GM12878 (cell line): ENCODE measurements around the gene PTPRD. TPM values are rescaled to one million over a fixed set of nuclear protein-coding genes. Genes with fewer than 3 reads are reported as not detected.

Experiments
- ATAC-seq: fragments of 200-7000 bp; cut with Tn5 transposase; 3 replicates; pipeline ENCODE4 v1.9.1; 2020; ENCODE audit warnings: mild to moderate bottlenecking, moderate library complexity
- BruUV-seq: library from RNA; stranded (reverse); fragments of 400-500 nt; replicated peaks from 2 replicates; lab custom pipeline; 2021; lab: Mats Ljungman, UMichigan
- CTCF ChIA-PET: fragments of 300-600 bp; sonication (Branson Sonifier 250); formaldehyde crosslinking; extraction: SDS; loops from one replicate; lab custom pipeline; 2021; ENCODE audit warnings: inconsistent platforms; lab: Yijun Ruan, JAX
- POLR2A ChIA-PET: fragments of 350-600 bp; formaldehyde crosslinking; extraction: SDS; loops from one replicate; lab custom pipeline; 2021; ENCODE audit warnings: inconsistent platforms; lab: Charles Lee
- RAD21 ChIA-PET: fragments of 300-600 bp; sonication (Branson Sonifier 250); formaldehyde crosslinking; loops from one replicate; lab custom pipeline; 2023; ENCODE audit warnings: antibody characterized with exemption; ENCODE audit not compliant: unreplicated experiment; lab: Charles Lee
- SMC1A ChIA-PET: fragments of 300-600 bp; sonication (Branson Sonifier 250); formaldehyde crosslinking; loops from one replicate; lab custom pipeline; 2023; ENCODE audit not compliant: unreplicated experiment, uncharacterized antibody; lab: Charles Lee
- DNase-seq: peaks from one replicate; pipeline ENCODE4 v3.0.0-alpha.2; 2011; ENCODE audit warnings: low read depth, low spot score
- FAIRE-seq: peaks from 3 replicates; lab custom pipeline; 2011; peaks lifted over from hg19 to GRCh38; lab: Jason Lieb, UNC
- H2AFZ ChIP-seq: 2 replicates; pipeline ENCODE4 v1.6.0; 2011; ENCODE audit warnings: low read depth, low read length, control low read depth; ENCODE audit not compliant: control insufficient read depth
- H3K27ac ChIP-seq: 2 replicates; pipeline ENCODE4 v1.5.1; 2011; ENCODE audit warnings: control low read depth; ENCODE audit not compliant: control insufficient read depth, insufficient read depth
- H3K27me3 ChIP-seq, 2 experiments: replicated peaks in 1 of 2; 2 replicates each; pipeline versions ENCODE4 v1.6.0 to v1.6.1; 2011; ENCODE audit warnings: low read length in 1 of 2; ENCODE audit not compliant: control insufficient read depth in 2 of 2, insufficient read depth in 2 of 2
- H3K36me3 ChIP-seq, 2 experiments: 2 replicates each; pipeline ENCODE4 v1.5.1; 2011; ENCODE audit warnings: low read length in 1 of 2; ENCODE audit not compliant: control insufficient read depth in 2 of 2, insufficient read depth in 2 of 2
- H3K4me1 ChIP-seq: 2 replicates; pipeline ENCODE4 v1.6.1; 2011; ENCODE audit warnings: mild to moderate bottlenecking, low read length, moderate library complexity, mixed read lengths; ENCODE audit not compliant: control insufficient read depth, insufficient read depth
- H3K4me2 ChIP-seq: 2 replicates; pipeline ENCODE4 v1.6.0; 2011; ENCODE audit warnings: control low read depth; ENCODE audit not compliant: control insufficient read depth, insufficient read depth
- H3K4me3 ChIP-seq: fragments of 200-600 bp; sonication (generic); 2 replicates; pipeline ENCODE4 v1.5.1; 2016
- H3K79me2 ChIP-seq: 2 replicates; pipeline ENCODE4 v1.6.0; 2011; ENCODE audit warnings: low read length; ENCODE audit not compliant: control insufficient read depth, insufficient read depth
- H3K9ac ChIP-seq: 2 replicates; pipeline ENCODE4 v1.8.0; 2011; ENCODE audit warnings: low read length, control low read depth, mixed read lengths; ENCODE audit not compliant: control insufficient read depth, insufficient read depth
- H3K9me3 ChIP-seq: replicated peaks from 3 replicates; pipeline ENCODE4 v1.5.1; 2011; ENCODE audit warnings: mild to moderate bottlenecking, low read length; ENCODE audit not compliant: control insufficient read depth, insufficient read depth
- H4K20me1 ChIP-seq: 2 replicates; pipeline ENCODE4 v1.6.0; 2011; ENCODE audit not compliant: control insufficient read depth, insufficient read depth
- CBX5 ChIP-seq: sonication (generic); IDR thresholded peaks from 2 replicates; pipeline ENCODE4 v1.6.1; 2016; ENCODE audit warnings: low read depth, moderate library complexity, mild to moderate bottlenecking, inconsistent platforms
- CEBPB ChIP-seq, 2 experiments: fragments of 150-350 bp in 1 of 2; IDR thresholded peaks; 2 replicates each; pipeline ENCODE4 v1.6.1; 2012 to 2014; ENCODE audit warnings: low read depth in 2 of 2, low read length in 2 of 2, borderline replicate concordance in 1 of 2, inconsistent platforms in 1 of 2
- ESRRA ChIP-seq: IDR thresholded peaks from 2 replicates; pipeline ENCODE4 v1.6.1; 2012; ENCODE audit warnings: mild to moderate bottlenecking, low read length, improper control_type of control experiment
- EZH2 ChIP-seq: IDR thresholded peaks from 2 replicates; pipeline ENCODE4 v1.6.1; 2012; ENCODE audit warnings: low read depth, mild to moderate bottlenecking, control low read depth, inconsistent platforms, low read length, borderline replicate concordance; ENCODE audit not compliant: control insufficient read depth
- HCFC1 ChIP-seq: fragments of 150-350 bp; IDR thresholded peaks from 2 replicates; pipeline ENCODE4 v1.6.1; 2014; ENCODE audit warnings: low read length
- KAT2A ChIP-seq: conservative IDR thresholded peaks from 2 replicates; pipeline ENCODE4 v1.6.1; 2011; ENCODE audit warnings: low read depth, low read length; ENCODE audit not compliant: control insufficient read depth
- MYB ChIP-seq: fragments of 150-350 bp; IDR thresholded peaks from 2 replicates; pipeline ENCODE4 v1.6.1; 2014; ENCODE audit warnings: mild to moderate bottlenecking, low read depth, low read length, borderline replicate concordance
- SIX5 ChIP-seq: IDR thresholded peaks from 2 replicates; pipeline ENCODE4 v1.6.1; 2011; ENCODE audit warnings: mild to moderate bottlenecking, low read depth, low read length, moderate library complexity; ENCODE audit not compliant: severe bottlenecking
- YY1 ChIP-seq: IDR thresholded peaks from 2 replicates; pipeline ENCODE4 v1.6.1; 2011; ENCODE audit warnings: low read depth, mild to moderate bottlenecking, low read length
- ZNF622 ChIP-seq: fragments of 450-650 bp; IDR thresholded peaks from 2 replicates; pipeline ENCODE4 v1.6.1; 2017; ENCODE audit warnings: mild to moderate bottlenecking, inconsistent platforms
- WGBS: methylation state at CpG from one replicate; pipeline ENCODE4 v1.1.6; 2016; ENCODE audit warnings: low lambda C conversion rate; ENCODE audit not compliant: insufficient replicate concordance, insufficient coverage; ENCODE audit errors: missing lambda C conversion rate; 5-methylcytosine and 5-hydroxymethylcytosine counted together
- in situ Hi-C: fragments of 300-500 bp; cut with MboI; formaldehyde crosslinking; loops from 9 replicates; pipeline ENCODE4 v1.14.3; 2018; ENCODE audit warnings: mixed read lengths
- intact Hi-C: fragments of 100-400 bp; cut with micrococcal nuclease; formaldehyde crosslinking; loops from one replicate; pipeline ENCODE4 v1.14.2; 2022; ENCODE audit not compliant: unreplicated experiment
- polyA plus RNA-seq, 11 experiments: library from polyadenylated mRNA; depleted of rRNA in 4 of 11; unstranded in 6 of 11; stranded (reverse) in 5 of 11; fragments of >200 nt; fragmentation: Nextera tagmentation in 4 of 11; fragmentation: Illumina TruSeq in 1 of 11; extraction: Ambion mirVana in 4 of 11; extraction: Trizol in 1 of 11; gene quantifications; 1 replicate in 1 of 11; 2 replicates in 10 of 11; pipeline versions ENCODE4 v1.2.1 to v1.2.3, GENCODE V29; 2011 to 2016; ENCODE audit warnings: inconsistent platforms in 2 of 11, missing spikeins in 2 of 11, low read depth in 1 of 11
- total RNA-seq, 4 experiments: library from RNA; depleted of rRNA in 3 of 4; stranded (reverse); fragments of >200 nt in 3 of 4; fragmentation: Illumina TruSeq in 1 of 4; extraction: Trizol in 1 of 4; gene quantifications; 2 replicates each; pipeline versions ENCODE4 v1.2.1 to v1.2.3, GENCODE V29; 2013 to 2021
- TF ChIP-seq, protein P1 (sequence below), 3 experiments: IDR thresholded peaks in 2 of 3; conservative IDR thresholded peaks in 1 of 3; 2 replicates each; pipeline ENCODE4 v1.5.1; 2011; ENCODE audit warnings: low read depth in 3 of 3, low read length in 3 of 3, mild to moderate bottlenecking in 3 of 3, control low read depth in 2 of 3, moderate library complexity in 2 of 3, inconsistent platforms in 1 of 3, mixed read lengths in 1 of 3; ENCODE audit not compliant: control insufficient read depth in 2 of 3, insufficient read depth in 1 of 3; ENCODE audit errors: extremely low read depth in 1 of 3
- TF ChIP-seq, protein P2 (sequence below): IDR thresholded peaks from 2 replicates; pipeline ENCODE4 v1.6.1; 2012; ENCODE audit warnings: mild to moderate bottlenecking, low read depth, low read length
- TF ChIP-seq, protein P3 (sequence below): fragments of 450-650 bp; IDR thresholded peaks from 2 replicates; pipeline ENCODE4 v1.6.1; 2017; ENCODE audit warnings: mild to moderate bottlenecking, moderate library complexity

The PTPRD gene
- total and polyA plus RNA-seq, 10 of the 15 experiments (the other 5 are each of a cell fraction or from before 2014, with no cell fraction given), result under 0.01 to 0.05 (median 0.01) TPM; not detected in 7

DNA sequence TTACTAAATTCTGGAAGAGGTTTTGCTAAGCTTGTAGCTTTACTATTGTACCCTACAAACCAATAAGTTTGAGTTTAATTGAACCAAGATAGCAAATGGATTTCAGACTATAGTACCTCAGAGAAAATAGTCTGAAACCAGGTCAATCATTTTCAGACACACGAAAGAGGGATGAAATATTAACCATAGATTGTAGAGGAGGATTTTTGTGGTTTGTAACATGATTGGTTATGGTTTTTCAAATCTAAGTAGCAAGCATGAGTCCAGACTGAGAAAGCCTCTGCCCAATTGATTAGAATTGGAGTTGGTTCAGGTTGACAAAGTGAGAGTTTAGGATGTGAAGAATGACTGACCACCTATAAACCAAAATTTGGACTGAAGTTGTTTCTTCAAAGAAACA, 2250.6 kb downstream of the PTPRD start:
- Histone ChIP-seq H3K4me3 (no peak overlapping the region), H2AFZ (no peak overlapping the region), H3K27ac (no peak overlapping the region), H3K4me1 (no peaks in the 10 kb centered on the region), H3K9ac (no peak overlapping the region), H3K9me3 (no peaks in the 10 kb centered on the region), H3K79me2 (no peaks in the 10 kb centered on the region), H3K4me2 (no peak overlapping the region), H4K20me1 (no peaks in the 10 kb centered on the region), H3K36me3 (no peaks in the 10 kb centered on the region), H3K27me3 (no peaks in the 10 kb centered on the region)
- BruUV-seq, result no TSS peak
- WGBS, result 0% methylated on average over 1 of the region's 1 CpG
- RAD21 ChIA-PET, result no interaction called here
- DNase-seq (no peak), ATAC-seq (no peak), FAIRE-seq (no peak)
- intact Hi-C loops (no loop called here), in situ Hi-C loops (no loop called here)
- SMC1A ChIA-PET, result interaction anchor here (0.5 kb wide), 1 partner anchor 251 kb away, joined by 3 read pairs; no protein-coding TSS in a partner anchor
- TF ChIP-seq EZH2 (no peak), ZNF622 (no peak), HCFC1 (no peak), ESRRA (no peak), CEBPB (IDR thresholded peaks at IDR 0.05; ENCODE audit: borderline replicate concordance in 1 of 2, low read depth in 2 of 2, low read length in 2 of 2) (no peak), KAT2A (no peak), CBX5 (no peak), SIX5 (no peak), MYB (no peak), YY1 (no peak)
- TF ChIP-seq, protein P1, sequence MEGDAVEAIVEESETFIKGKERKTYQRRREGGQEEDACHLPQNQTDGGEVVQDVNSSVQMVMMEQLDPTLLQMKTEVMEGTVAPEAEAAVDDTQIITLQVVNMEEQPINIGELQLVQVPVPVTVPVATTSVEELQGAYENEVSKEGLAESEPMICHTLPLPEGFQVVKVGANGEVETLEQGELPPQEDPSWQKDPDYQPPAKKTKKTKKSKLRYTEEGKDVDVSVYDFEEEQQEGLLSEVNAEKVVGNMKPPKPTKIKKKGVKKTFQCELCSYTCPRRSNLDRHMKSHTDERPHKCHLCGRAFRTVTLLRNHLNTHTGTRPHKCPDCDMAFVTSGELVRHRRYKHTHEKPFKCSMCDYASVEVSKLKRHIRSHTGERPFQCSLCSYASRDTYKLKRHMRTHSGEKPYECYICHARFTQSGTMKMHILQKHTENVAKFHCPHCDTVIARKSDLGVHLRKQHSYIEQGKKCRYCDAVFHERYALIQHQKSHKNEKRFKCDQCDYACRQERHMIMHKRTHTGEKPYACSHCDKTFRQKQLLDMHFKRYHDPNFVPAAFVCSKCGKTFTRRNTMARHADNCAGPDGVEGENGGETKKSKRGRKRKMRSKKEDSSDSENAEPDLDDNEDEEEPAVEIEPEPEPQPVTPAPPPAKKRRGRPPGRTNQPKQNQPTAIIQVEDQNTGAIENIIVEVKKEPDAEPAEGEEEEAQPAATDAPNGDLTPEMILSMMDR (IDR thresholded peaks at IDR 0.05 in 2 of 3, conservative IDR thresholded peaks at IDR 0.05 in 1 of 3; ENCODE audit: control insufficient read depth in 2 of 3, extremely low read depth in 1 of 3, insufficient read depth in 1 of 3, low read depth in 3 of 3, low read length in 3 of 3), result no peak
- TF ChIP-seq, protein P2, sequence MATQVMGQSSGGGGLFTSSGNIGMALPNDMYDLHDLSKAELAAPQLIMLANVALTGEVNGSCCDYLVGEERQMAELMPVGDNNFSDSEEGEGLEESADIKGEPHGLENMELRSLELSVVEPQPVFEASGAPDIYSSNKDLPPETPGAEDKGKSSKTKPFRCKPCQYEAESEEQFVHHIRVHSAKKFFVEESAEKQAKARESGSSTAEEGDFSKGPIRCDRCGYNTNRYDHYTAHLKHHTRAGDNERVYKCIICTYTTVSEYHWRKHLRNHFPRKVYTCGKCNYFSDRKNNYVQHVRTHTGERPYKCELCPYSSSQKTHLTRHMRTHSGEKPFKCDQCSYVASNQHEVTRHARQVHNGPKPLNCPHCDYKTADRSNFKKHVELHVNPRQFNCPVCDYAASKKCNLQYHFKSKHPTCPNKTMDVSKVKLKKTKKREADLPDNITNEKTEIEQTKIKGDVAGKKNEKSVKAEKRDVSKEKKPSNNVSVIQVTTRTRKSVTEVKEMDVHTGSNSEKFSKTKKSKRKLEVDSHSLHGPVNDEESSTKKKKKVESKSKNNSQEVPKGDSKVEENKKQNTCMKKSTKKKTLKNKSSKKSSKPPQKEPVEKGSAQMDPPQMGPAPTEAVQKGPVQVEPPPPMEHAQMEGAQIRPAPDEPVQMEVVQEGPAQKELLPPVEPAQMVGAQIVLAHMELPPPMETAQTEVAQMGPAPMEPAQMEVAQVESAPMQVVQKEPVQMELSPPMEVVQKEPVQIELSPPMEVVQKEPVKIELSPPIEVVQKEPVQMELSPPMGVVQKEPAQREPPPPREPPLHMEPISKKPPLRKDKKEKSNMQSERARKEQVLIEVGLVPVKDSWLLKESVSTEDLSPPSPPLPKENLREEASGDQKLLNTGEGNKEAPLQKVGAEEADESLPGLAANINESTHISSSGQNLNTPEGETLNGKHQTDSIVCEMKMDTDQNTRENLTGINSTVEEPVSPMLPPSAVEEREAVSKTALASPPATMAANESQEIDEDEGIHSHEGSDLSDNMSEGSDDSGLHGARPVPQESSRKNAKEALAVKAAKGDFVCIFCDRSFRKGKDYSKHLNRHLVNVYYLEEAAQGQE, result no peak
- TF ChIP-seq, protein P3, sequence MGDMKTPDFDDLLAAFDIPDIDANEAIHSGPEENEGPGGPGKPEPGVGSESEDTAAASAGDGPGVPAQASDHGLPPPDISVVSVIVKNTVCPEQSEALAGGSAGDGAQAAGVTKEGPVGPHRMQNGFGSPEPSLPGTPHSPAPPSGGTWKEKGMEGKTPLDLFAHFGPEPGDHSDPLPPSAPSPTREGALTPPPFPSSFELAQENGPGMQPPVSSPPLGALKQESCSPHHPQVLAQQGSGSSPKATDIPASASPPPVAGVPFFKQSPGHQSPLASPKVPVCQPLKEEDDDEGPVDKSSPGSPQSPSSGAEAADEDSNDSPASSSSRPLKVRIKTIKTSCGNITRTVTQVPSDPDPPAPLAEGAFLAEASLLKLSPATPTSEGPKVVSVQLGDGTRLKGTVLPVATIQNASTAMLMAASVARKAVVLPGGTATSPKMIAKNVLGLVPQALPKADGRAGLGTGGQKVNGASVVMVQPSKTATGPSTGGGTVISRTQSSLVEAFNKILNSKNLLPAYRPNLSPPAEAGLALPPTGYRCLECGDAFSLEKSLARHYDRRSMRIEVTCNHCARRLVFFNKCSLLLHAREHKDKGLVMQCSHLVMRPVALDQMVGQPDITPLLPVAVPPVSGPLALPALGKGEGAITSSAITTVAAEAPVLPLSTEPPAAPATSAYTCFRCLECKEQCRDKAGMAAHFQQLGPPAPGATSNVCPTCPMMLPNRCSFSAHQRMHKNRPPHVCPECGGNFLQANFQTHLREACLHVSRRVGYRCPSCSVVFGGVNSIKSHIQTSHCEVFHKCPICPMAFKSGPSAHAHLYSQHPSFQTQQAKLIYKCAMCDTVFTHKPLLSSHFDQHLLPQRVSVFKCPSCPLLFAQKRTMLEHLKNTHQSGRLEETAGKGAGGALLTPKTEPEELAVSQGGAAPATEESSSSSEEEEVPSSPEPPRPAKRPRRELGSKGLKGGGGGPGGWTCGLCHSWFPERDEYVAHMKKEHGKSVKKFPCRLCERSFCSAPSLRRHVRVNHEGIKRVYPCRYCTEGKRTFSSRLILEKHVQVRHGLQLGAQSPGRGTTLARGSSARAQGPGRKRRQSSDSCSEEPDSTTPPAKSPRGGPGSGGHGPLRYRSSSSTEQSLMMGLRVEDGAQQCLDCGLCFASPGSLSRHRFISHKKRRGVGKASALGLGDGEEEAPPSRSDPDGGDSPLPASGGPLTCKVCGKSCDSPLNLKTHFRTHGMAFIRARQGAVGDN, result no peak
- POLR2A ChIA-PET, result no interaction called here
- CTCF ChIA-PET, result no interaction called here
